ENCODE data around the gene EEA1.

Gene EEA1

DNA sequence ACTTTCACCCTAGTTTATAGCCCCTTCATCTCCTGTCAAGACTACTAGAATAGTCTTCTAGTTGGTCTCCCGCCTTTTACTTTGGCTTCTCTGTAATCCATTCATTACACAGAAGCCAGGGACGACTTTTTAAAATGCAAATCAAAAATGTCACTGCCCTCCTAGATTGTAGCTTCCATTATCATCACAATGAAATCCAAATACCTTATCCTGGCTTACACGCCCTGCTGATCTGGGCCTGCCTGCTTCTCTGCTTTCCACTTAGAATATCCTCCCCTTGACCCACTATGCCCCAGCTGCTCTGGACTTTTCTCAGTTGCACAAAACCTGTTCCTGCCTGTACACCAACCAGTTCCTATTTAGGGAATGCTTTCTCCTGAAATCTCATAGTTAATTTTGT is 4.5 kb upstream of the EEA1 start:
- no peak for DNase-seq

DNA sequence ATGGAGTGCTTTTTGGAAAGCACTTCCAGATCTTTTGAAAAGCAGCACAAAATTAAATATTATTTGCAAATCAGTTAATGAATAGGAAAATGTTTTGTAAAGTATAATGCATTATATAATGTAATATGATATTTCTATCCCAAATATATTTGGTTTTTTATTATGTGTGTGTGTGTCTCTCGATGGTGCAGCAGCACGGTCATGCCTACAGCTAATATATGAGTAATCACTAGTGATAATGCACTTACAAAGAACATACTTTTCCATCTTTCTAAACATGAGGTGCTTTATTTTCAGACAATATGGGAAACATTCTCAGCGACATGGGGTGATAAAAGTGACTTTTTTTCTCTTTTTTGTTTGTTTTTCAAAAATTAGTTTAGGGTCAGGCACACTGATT is 1.3 kb upstream of the EEA1 start:
- no peak for DNase-seq

DNA sequence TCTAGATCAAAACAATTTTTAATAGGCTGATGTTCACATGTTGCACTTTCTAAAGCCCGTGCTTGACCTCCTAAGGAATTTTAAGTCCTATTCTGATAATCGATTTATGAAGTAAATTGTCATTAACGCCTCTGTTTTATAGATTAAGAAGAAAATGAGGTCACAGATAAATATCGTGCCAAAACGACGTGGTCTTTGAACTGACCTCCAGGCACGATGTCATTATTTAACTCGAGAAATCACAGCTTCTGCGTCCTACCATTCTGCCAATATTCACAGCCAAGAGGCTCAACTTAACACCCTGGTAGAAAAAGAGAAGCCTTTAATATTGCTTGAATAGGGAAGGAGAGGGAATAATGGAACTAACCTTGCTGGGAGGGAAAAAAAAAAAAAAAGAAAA is 888 bp upstream of the EEA1 start:
- DNase-seq, result no peak

DNA sequence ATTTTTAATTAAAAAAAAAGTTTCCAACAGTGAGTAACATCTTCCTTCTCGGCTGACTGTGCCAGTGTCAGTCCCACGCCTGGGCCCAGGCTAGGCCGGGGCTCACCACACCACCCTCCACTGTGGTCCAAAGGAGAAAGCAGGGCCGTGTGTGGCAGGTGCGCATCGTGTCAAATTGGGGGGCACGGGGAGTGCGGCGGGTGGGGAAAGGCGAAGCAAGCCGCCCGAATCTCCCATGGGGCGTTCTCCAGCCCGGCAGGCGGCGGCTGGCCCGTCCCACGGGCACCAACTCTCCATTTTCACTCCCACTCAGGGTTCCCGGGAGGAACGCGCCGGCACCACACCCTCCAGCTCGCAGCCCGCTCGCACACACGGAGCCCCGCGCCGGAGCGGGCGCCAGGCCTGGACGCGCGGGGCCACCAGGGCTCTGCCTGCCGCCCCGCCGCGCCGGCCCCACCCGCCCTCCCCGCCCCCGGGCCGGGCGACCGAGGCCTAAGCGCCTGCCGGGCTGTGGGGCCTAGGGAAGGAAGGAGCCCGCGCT is 604 bp downstream of the EEA1 start:
- DNase-seq, result peak; percentile 65

DNA sequence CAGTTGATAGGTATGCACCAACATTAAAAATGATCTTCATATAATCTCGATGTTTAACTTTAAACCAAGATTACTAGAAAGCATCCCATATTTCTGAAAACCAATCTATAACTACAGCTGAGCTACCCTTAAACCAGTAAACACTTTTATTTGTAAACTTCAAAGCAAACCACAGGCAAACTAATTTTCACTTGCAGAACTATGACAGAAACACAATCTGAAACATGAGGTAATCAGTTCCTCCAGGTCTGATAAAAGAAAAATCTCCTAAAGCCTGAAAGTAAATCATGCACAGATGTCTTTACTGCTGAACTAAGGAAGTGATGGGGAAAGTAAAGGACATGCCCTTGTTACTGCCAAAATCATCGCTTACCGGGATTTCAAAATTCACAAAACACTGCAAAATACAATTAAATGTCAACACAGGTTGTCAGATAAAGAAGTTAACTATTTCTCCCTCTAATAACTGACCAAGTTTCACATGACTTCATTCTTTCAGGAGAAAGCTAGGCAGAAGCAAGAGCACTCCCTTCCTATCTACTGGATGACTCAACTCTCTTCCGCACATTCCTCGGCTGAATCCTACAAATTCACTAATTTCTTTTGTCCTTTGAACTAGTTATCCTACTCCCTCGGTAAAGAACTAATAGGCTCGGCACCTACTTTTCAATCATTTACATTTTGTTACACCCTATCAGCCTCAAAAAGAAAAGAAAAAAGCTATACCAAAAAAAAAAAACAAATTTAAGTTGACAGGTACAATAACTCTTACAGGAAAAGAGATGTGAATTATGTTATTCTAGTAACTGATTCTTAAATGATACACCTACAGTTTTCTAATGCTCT is 1.4 kb downstream of the EEA1 start:
- DNase-seq, result no peak

DNA sequence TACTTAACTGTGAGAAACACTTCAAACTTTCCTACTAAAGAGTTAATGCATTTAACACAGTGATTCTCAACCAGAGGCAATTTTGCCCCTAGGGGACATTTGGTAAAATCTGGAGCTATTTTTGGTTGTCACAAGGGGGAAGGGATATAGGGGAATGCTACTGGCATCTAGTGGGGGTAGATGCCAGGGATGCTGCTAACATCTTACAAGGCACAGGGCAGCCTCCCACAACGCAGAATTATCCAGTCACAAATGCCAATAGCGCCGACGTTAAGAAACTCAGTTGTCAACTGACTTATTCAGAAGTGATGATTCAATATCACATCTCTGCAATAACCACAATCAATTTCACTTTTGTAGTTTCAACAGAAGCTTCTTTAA is 2.0 kb downstream of the EEA1 start:
- DNase-seq, result peak; percentile 43

DNA sequence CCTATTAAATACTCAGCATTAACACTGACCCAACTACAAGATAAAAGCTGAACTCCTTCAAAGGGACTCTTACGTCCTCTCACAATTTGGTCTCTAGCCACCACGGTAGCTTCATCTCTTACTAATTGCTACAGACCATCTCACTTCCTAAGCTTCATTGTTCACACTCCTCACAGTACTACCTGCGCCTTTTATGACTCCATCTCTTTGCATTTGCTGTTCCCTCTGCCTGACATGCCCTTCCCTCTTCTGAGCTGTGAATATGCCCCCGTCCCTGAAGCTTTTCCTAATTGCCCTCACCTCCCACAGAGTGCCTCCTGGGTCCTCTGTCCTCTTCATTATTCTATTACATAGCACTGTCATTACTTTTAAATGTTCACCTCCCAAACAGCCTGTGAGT is 2.5 kb downstream of the EEA1 start:
- DNase-seq, result no peak

DNA sequence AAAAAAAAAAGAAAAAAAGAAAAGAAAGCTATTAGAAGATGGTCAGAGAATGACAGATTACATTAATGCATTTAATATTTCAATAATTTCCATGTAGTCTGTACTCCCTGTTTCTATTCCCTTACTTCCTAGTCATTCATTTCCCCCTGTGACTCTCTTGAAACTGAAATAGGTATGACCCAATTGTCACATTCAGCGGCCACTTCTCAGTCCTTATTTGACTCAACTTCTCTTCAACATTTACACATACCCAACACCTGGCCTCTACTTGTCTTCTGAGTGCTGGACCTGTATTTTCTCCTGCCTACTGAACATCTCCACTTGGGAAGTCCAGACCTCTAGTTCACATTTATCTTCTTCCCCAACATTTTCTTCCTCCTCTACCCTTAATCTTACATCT is 7.2 kb downstream of the EEA1 start:
- DNase-seq, result no peak

DNA sequence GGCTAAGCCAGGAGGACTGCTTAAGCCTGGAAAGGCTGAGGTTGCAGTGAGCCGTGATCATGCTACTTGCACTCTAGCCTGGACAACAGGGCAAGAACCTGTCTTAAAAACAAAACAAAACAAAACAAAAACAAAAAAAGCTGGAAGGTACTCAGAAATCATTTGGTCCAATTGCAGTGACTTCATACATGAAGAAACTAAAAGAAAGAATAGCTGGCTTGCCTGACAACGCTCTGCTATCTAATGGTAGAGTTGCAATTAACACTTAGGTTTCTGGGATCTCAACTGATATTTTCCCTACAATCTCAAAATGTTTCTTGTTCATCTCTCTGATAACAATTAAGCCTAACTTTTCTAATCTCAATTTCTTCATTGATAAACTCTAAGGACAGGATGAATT is 13.7 kb downstream of the EEA1 start:
- DNase-seq, result no peak

DNA sequence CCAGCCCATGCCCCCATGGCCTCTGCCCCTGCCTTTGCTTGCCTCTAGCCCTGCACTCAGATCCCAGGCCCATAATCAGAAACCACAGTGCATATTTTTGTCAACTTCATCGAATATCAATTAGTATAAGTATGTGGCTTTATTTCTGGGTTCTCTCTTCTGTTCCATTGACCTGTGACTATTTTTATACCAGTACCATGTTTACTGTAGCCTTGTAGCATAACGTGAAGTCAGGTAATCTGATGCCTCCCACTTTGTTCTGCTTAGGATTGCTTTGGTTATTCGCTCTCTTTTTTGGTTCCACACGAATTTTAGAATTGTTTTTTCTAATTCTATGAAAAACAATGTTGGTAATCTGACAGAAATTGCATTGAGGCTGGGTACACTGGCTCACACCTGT is 14.9 kb downstream of the EEA1 start:
- no peak for DNase-seq

DNA sequence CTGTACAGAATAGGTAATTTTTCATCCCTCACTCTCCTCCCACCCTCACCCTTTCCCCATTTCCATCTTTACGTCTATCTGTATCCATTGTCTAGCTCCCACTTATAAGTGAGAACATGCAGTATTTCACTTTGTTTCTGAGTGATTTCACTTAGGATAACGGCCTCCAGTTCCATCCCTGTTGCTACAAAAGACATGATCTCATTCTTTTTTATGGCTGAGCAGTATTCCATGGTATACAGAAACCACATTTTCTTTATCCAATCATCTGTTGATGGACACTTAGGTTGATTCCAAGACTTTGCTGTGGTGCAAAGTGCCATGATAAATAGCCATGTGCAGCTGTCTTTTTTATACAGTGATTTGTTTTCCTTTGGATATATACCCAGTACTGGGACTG is 16.4 kb downstream of the EEA1 start:
- DNase-seq, result no peak

DNA sequence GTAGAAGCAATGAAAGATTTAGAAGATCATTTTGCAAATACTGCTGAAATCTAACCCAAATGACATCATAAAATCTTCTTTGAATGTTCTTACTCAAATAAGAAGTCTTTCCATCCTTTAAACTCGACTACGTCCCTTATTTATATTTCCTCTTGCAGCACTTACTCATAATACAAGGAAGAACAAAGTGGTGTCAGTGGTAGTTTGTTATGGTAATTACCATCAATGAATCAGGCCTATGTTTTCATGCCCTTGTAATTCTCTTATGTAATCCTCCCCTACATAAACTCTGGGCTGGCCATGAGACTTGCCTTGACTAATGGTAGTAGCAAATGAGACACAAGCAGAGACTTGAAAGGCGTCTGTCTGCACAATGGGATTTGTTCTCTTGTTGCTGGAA is 17.0 kb downstream of the EEA1 start:
- no peak for DNase-seq

DNA sequence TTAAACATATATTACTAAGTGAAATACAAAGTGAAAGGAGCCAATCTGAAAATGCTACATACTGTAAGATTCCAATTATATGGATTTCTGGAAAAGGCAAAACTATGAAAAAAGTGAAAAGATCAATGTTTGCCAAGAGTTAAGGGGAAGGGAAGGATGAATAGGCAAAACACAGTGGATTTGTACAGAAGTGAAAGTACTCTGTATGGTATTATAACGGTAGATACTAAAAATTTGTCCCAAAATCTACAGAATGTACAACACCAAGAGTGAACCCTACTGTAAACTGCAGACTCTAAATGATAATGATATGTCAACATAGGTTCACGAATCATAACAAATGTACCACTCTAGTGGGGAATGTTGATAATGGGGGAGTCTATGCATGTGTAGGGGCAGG is 17.8 kb downstream of the EEA1 start:
- no peak for DNase-seq

DNA sequence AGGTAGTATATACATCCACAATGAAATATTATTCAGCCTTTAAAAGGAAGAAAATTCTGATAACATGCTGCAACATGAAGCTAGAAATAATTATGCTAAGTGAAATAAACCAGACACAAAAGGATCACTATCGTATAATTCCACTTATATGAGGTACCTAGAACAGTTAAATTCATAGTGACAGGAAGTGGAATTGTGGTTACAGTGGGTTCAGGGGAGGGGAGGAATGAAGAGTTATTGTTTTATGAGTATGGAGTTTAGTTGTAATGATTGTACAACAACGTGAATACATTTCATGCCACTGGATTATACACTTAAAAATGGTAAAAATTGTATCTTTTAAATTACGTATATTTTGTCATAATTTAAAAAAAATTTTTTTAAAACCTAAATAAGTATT is 21.0 kb downstream of the EEA1 start:
- DNase-seq, result no peak

DNA sequence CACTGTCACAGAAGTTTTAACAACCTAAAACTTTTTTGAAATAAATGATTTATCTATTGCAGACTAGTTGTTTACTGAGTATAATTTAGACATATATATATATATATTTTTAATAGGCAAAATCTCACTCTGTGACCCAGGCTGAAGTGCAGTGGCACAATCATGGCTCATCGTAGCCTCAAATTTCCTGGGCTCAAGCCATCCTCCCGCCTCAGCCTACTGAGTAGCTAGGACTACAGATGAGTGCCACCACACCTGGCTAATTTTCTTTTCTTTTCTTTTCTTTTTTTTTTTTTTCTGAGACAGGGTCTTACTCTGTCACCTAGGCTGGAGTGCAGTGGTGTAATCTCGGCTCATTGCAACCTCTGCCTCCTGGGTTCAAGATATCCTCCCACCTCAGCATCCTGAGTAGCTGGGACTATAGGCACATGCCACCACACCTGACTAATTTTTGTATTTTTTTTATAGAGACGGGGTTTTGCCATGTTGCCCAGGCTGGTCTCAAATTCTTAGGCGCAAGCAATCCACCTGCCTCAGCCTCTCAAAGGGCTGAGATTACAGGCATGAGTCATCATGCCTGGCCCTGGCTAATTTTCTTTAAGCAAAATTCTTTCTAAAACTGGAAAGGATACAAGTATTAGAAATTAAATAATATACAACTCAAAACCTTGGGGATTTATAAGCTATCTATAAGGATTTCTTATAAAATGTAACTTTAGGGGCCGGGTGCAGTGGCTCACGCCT is 23.1 kb downstream of the EEA1 start:
- DNase-seq, result no peak

DNA sequence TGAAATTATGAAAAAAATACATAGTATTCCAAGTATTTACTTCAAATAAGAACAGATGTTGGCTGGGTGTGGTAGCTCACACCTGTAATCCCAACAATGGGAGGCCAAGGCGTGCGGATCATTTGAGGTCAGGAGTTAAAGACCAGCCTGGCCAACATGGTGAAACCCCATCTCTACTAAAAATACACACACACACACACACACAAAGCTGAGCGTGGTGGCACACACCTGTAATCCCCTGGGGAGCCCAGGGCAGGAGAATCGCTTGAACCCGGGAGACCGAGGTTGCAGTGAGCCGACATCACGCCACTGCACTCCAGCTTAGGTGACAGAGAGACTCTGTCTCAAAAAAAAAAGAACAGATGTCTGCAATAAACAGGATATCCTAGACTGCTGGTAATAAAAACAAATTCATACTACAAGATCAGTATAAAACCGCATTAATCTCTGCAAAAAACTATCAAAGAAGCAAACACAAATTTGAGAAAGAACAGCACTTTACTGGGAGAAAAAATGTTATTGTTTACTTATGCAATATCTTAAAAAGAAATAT is 23.8 kb downstream of the EEA1 start:
- no peak for DNase-seq

DNA sequence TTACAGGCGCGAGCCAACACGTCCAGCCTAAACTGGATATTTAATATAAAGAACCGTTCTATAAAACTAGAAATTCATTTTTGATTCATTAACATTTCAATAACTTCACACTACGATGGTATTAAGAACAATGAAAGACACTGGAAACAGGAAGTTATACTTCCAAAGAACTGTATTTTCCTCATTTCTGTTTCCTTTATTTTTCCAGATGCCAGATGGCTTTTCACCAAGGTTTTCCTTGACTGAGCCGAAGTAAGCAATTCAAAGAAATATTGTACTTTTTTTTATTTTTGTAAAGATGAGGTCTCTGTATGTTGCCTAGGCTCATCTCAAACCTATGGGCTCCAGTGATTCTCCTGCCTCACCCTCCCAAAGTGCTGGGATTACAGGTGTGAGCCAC is 28.2 kb downstream of the EEA1 start:
- no peak for DNase-seq

DNA sequence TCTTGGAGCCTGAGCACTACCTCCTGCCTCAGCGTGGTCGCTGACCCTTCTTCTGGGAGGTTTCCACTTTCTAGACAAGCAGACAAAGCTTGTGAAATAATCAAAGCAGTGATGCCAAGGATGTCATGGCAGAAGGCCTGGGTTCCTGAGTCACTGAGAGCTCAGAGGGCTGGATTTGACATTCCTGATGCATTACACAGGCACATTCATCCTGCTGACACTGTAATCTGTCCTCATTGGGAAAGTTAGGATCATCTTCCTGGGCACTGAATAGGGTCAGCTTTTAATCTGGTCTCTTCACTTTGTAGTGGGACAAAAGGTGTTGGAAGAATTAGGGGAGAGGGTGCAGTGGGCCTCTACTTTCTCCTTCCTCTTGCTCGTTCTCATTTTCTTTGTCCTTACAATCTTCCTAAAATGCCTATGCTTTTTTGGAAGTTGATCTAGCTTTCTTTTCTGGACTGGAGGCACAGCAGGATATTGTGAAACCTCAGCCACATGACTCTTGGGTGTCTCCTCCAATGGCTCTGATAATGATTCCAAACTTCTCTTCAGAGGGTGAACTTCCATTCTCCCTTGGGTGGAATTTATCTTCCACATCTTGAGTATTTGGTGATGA is 29.6 kb downstream of the EEA1 start:
- no peak for DNase-seq

DNA sequence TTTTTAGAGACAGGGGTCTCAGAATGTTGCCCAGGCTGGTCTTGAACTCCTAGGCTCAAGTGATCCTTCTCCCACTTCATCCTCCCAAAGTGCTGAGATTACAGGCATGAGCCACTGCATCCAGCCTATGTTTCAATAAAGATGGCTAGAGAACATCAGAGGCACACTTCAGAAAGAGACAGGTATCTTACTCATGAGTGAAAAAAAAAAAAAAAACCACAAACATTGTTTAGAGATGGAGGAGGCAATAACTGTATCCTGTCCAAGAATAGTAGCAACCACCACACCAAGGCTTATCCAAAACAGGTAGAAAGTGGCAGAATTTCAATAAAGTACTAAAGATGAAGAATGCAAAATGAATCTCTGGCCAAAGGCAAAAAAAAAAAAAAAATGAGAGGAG is 30.3 kb downstream of the EEA1 start:
- DNase-seq, result no peak

DNA sequence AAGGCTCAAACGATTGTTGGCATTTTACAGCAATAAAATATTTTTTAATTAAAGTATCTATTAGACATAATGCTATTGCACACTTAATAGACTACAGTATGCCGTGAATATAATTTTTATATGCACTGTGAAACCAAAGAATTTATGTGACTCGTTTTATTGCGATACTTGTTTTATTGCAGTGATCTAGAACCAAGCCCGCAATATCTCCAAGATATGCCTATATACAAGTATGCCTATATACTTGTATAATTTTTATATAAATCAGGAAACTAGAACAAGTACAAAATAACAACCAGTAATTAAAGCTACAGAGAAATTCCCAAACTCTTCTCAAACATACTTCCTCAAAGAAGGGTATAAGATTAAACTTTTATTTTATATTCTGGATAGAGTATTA is 31.3 kb downstream of the EEA1 start:
- no peak for DNase-seq

DNA sequence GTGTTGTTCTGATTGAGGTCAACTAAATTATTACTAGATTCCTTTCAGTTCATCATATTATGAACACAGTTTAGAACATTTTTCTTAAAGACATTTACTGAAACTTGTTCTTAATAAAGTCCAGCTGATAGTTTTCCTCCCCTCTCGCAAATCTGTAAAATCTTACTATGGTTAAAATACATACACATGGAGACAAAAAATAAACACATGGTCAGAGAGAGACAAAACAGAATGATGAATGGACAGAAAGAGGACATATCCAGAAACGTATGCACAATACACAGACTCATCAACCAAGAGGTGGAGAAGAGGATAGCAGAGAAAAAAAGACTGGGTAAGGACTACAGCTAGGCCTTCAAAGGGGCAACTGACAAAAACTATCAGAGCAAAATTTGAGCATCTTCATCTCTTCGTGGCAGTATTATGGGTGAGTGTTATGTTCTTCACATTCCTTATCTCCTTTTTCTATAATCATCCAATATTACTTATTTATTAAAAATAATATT is 38.4 kb downstream of the EEA1 start:
- DNase-seq, result no peak

DNA sequence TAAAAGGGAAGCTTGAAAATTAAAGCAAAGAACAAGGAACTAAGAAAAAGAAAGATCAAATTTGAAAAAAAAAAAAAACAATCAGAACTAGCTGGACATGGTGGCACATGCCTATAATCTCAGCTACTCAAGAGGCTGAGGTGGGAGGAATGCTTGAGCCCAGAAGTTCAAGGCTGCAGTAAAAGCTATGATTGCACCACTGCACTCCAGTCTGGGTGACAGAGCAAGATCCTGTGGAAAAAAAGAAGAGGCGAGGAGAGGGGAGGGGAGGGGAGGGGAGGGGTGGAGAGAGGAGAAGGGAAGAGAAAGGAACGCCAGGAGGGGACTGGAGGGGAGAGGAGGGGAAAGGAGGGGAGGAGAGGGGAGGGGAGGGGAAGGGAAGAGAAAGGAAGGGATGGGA is 43.0 kb downstream of the EEA1 start:
- no peak for DNase-seq

DNA sequence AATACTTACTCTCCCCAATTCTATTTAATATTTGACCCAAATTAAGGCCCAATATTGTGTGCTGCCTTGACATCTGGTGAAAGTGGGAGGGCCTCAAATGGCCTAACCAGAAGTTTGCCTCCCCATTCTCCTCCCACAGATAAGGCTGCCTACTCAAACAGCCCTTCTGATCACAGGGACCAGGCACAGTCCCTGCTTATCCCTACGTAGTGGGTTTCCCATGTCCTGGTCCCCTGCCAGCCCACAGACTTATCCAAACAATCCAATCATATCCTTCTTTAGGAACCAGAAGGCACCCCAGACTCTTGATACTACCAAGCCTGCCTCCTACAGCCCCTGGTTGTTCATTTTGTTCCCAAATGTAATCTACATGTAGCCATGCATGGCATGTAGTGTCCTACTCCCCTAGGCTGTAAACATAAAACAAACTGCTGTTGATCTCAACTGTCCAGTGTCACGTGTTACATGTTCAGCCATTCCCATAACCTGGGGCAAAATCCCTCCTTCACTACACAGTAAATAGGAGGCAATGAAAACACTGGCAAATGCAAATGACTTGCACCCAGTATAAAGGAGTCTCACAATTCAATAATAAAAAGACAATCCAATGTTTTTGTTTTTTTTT is 49.3 kb downstream of the EEA1 start:
- DNase-seq, result no peak

All from activated T-cell treated with anti-CD3 and anti-CD28 coated beads, Interleukin-2, amount 50 U/mL, for 1 hour (primary cell).